Measurements from ENCODE around the gene STON2. TPM values are rescaled to one million over a fixed set of nuclear protein-coding genes. Genes with fewer than 3 reads are reported as not detected.

STON2 gene
- total RNA-seq, 2 donors from 2014 or later: 8.6 to 14.1 TPM

DNA sequence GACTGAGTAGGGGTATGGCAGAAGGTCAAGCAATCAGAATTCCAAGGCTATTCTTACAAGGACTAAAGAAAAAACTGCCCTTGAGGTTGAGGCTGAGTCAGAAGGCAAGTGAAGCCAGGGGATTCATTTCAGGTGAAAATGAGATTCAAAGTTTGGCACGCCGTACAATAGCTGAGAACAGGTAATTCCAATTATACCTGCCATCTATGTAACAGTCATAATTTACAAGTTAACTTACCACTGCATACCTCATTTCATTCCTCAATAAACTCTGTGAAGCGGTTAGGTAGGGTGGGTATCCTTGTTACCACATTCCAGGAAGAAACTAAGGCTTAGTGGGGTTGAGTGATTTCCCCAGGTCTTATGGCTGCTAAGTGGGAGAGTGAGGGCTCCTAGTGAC is 64.1 kb downstream of the STON2 start:
- Histone ChIP-seq H3K4me1 (no peaks in the 10 kb centered on the region), H3K4me3 (no peak overlapping the region), H3K9me3 (no peaks in the 10 kb centered on the region), H3K36me3 (no peaks in the 10 kb centered on the region), H3K27ac (no peak overlapping the region), H3K27me3 (no peaks in the 10 kb centered on the region)
- no peak for DNase-seq (ENCODE audit: low spot score)
- TF ChIP-seq CTCF (IDR thresholded peaks at IDR 0.05): no peak

DNA sequence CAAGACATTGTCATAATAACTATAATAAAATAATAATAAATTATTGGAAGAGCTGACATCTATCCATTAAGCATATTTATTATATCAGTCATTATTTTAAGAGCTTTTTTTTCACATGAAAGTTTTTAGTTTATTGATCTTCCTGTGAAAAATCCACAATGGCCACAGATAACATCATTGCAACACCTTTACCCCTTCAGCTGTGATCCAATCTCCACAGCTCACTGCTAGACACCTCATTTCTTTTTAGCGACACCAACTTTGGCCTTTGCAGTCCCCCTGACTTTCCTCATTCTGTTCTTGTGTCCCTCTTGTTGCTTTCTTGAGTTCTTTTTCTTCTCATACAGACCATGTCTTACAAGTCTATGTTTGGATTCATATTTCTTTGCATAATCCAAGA is 67.4 kb downstream of the STON2 start:
- H3K4me3 ChIP-seq: no peak overlapping the region
- H3K27me3 ChIP-seq: no peaks in the 10 kb centered on the region
- no peaks in the 10 kb centered on the region for H3K4me1 ChIP-seq
- H3K36me3 ChIP-seq: no peaks in the 10 kb centered on the region
- no peak for DNase-seq (ENCODE audit: low spot score)
- no peak overlapping the region for H3K27ac ChIP-seq
- no peak for TF ChIP-seq CTCF (IDR thresholded peaks at IDR 0.05)
- no peaks in the 10 kb centered on the region for H3K9me3 ChIP-seq

GRCh38 chr14:81331229-81332021 is 68.7 kb downstream of the STON2 start:
- H3K4me1 ChIP-seq: no peaks in the 10 kb centered on the region

GRCh38 chr14:81330619-81331122 is 69.5 kb downstream of the STON2 start:
- TF ChIP-seq CTCF (IDR thresholded peaks at IDR 0.05): no peak
- Histone ChIP-seq H3K4me1 (no peaks in the 10 kb centered on the region), H3K27me3 (no peaks in the 10 kb centered on the region), H3K4me3 (no peak overlapping the region), H3K9me3 (no peaks in the 10 kb centered on the region), H3K27ac (no peak overlapping the region), H3K36me3 (no peaks in the 10 kb centered on the region)
- DNase-seq (ENCODE audit: low spot score): no peak

More at GRCh38 chr14:81331229-81332021, 68.7 kb downstream of the STON2 start:
- no peaks in the 10 kb centered on the region for H3K27me3 ChIP-seq
- no peaks in the 10 kb centered on the region for H3K9me3 ChIP-seq
- no peak overlapping the region for H3K4me3 ChIP-seq
- no peak for DNase-seq (ENCODE audit: low spot score)
- H3K36me3 ChIP-seq: no peaks in the 10 kb centered on the region
- H3K27ac ChIP-seq: no peak overlapping the region
- no peak for TF ChIP-seq CTCF (IDR thresholded peaks at IDR 0.05)

GRCh38 chr14:81329640-81330381 is 70.3 kb downstream of the STON2 start:
- H3K4me3 ChIP-seq: no peak overlapping the region
- no peak for TF ChIP-seq CTCF (IDR thresholded peaks at IDR 0.05)
- H3K27ac ChIP-seq: no peak overlapping the region
- H3K4me1 ChIP-seq: no peaks in the 10 kb centered on the region
- no peaks in the 10 kb centered on the region for H3K27me3 ChIP-seq
- DNase-seq (ENCODE audit: low spot score): no peak
- no peaks in the 10 kb centered on the region for H3K9me3 ChIP-seq
- no peaks in the 10 kb centered on the region for H3K36me3 ChIP-seq
